Dedifferentiated amniotic fluid mesenchymal stem cell (primary cell): ENCODE results near the gene PLD6.
"Not testable (repeated sequence)": the region's sequence is repeated elsewhere in the genome, so short reads cannot be mapped to it uniquely, and the experiment has no call there.

Source experiments
- DNase-seq: peaks from one replicate; pipeline ENCODE4 v3.0.0-alpha.2; 2016; ENCODE audit errors: extremely low spot score

Gene PLD6

DNA sequence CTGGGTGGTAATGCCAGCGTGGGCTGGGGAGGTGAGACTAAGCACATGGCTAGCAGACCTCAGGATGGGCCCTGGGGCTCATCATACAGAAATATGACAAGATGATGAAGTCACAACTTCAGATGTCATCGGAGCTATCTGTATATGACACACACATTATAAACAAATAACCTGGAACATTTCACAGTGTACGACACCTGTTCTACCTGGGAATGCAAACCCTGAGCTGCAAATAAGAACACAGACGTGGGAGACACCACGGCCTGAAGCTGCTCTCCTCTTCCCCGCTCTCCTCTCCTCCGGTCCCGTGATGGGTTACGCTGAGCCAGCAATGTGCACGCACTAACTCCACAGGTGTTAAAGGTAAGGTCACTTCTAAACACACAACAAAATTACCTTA lies 4.9 kb downstream of the PLD6 start:
- no peak for DNase-seq

DNA sequence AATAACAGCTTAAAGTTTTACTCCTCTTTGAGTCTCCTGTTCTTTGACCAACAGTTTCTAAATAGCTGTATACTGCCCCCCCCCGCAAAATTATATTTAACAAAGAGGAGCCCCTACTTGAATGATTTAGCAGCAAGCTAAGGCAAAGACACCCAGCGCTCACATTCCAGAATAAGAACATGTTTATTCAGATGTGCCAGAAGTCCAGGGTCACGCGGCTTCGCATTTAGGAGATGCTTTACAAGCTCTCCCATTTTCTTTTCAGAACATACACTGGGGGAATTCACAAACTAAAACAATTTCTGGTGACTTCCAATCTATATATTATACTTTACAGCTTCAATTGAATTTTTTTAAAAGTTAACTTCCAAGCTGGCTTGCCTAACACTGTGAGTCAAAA lies 5.3 kb downstream of the PLD6 start:
- no peak for DNase-seq

DNA sequence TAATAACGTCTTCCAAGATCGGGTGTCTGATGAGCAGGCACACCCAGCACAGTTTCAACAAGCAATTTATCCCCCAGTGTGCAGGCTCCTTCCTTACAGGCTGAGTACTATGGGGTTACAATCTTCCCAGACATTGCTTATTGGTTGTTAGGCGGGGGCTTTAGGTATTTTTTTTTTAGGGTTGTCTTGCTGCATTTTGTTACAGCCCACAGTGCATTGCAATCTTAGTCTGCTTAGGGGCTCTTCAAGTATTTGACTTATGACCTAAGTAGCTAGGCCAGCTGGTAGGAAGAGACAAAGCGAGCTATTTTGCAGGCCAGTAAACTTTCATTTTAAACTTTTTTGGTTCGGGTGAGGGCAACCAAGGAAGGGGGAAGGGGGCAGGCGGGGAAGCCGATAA lies 5.8 kb downstream of the PLD6 start:
- DNase-seq: no peak

DNA sequence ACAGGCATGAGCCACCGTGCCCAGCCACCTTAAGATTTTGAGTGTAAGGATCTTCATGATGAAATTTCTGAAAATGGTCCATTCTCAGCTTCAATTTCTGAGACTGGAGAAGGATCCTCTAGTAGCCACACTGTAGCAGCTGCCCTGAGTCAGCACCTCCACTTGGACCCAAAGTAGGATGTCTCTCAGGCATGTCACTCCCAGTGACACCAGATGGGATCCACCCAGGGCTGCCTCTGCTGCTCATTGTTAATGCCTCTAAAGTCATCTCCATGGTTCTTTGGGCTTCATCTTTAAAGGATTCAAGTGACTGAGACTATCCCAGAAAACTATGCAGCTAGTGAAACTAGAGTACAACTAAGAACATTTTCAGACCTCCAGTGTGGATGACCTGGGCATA lies 7.9 kb downstream of the PLD6 start:
- no peak for DNase-seq

DNA sequence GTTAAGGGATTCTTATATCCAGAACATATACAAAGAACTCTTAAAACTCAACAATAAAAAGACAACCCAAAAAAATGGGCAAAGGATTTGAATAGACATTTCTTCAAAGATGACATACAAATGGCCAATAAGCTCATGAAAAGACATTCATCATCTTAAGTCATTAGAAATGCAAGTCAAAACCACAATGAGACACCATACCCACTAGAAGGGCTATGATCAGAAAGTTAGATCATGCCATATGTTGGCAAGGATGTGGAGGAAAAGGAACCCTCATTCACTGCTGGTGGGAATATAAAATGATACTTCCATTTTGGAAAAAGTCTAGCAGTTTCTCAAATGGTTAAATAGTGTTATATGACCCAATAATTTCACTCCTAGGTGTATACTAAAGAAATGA lies 9.4 kb downstream of the PLD6 start:
- no peak for DNase-seq

DNA sequence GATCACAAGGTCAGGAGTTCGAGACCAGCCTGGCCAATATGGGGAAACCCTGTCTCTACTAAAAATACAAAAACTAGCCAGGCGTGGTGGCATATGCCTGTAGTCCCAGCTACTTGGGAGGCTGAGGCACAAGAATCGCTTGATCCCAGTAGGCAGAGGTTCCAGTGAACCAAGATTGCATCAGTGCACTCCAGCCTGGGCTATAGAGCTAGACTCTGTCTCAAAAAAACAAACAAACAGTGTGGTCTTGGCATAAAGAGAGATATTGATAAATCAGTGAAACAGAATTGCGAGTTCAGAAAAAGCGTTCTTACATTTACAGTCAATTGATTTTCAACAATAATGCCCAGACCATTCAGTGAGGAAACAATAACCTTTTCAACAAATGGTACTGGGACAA lies 10.7 kb downstream of the PLD6 start:
- DNase-seq: not testable (repeated sequence)

DNA sequence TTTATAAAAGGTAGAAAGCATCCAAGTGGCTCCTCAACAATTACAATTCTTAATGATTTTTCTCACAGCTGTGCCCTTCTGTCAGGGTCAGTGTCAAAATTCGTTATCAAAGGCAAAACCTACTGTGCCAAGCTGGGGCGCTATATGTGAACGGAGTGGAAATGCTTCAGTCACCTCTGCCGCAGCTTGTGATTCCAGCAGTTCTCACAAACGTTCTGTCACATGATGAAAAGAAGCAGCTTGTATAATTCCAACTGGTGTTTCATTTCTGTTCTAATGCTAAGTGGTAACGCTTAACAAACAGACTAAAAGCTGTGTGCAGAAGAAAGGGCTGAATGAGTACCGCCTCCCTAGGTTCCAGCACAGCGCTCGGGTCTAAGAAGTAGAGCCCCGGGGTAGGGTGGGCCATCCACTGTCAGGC lies 14.2 kb downstream of the PLD6 start:
- DNase-seq: no peak

DNA sequence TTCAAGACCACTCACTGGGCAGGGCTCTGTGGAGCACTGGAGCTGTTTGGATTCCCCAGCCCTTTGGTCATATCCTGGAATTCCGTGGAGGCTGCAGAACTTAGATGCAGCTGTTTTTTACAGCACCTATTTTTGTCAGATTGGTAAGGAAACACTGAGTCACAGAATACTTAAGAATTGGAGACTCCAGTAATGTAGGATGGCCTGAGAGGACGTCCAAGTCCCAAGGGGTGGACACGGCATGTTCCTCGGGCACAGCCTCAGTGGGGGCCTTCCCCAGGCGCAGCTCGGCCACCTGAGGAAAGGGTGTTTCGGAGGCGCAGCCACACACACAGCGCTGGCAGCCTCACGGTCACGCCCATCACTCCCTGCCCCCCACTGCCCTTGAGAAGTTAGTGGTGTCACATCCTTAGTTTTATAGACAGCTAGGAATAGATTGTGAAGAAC lies 14.8 kb downstream of the PLD6 start:
- peak; percentile 62 for DNase-seq

DNA sequence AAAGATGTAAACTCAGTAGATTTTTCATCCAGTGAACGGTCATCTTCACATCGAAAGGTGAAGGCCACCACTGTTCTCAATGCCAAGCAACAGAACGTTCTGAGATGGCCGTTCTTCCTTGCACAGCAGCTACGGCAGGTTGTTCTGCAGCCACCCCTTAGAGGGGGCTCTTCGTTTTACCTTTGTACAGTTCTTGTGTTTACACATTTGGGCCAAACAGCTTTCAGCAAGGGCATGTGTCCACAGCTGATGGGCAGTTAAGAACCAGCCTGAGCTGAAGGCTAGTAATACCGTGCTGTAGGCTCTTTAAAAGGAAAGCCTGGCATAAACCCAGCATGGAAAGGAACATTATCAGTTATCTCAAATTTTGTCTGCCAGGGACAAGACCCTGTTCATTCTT lies 15.9 kb downstream of the PLD6 start:
- DNase-seq: no peak

DNA sequence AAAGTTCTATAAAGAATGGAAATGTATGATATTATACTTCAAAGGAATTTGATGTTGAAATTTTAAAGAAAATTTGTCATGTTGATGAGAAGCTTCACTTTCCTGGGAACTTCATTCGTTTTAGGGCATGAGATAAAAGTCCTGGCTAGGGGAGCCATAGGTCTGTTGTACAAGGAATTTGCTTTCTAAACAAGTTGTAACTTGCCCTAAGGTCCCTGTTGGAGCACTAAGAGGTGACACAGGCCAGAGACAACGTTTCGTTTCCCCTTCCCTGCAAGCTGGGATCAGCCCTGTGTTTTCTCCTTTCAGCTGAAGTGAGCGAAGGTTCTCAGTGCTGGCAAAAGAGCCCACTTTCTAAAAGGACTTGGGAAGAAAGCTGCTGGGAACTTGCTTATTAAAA lies 16.6 kb downstream of the PLD6 start:
- DNase-seq: no peak

DNA sequence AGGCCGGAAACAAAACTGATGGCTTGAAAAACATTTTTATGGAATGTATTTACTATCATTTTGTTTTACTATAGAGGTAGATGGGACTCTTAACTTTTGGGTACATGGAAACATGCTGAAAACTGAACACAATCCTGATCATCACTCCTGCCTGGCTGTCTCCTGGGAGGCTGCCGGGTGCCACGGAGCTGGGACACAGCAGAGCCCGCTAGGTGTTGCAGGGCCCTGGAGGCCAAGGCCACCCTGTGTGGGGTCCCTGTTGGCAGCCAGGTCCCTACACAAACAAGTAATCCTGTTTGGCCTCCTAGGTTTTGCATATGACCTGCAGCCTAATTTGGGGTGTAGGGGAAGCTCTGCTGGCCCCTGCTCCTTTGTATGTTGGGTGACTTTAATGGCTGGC lies 17.5 kb downstream of the PLD6 start:
- no peak for DNase-seq

DNA sequence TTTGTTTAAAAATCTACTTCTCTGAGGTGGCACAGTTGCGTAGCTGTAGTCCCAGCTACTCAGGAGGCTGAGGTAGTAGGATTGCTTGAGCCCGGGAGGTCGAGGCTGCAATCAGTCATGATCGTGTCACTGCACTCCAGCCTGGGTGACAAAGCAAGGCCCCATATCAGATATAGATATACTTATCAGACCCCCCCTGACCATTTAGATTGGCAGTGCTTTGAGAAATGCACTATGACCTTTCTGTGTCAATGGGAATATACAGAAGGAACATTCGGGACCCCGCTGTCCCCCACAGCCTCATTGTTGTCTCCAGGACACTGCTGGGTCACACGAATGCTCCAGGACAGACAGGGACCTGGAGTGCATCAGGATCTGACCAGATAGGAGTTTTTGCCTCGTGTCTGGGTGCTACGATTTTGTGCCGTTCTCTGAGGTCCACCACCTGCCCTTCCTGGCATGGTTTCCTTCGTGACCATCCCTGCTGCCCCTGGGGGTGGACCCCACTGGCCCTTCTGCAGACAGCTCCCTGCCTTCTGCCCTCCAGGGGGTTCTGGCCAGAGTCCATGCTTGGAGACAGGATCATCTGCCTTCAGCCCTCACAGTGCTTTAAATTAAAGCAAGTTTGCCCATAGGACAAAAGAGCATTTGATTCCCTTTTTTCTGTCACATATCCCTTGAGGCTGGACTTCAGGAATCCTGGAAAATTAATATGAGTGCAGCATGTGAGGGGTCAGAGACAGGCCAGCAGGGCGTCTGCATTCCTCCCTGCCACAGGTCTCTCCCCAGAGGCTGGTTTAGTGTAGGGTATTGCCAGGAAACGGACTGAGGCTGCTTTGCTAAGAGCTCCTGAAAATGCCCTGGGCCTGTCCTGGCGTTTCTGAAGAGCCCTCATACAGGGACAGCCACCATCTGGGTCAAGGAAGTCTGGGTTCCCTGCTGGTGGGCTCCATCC lies 19.3 kb downstream of the PLD6 start:
- no peak for DNase-seq

DNA sequence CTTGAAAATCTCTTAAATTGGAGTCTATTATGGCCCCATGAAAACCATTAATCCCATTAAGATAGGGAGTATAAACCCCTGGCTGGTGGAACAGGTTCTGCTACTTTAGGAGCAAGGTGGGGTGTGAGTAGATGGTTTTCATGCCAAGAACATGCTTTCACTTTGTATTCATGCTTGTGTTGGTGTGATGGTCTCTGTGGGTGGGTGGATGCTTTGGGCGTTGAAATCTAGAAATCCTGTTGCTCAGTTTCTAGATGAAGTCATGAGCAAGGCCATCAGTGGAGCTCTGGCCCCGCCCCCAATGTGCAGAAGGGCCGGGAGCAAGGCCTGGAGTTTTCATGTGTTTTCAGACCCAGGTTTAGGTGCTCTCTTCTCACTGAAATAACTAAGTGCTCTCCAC lies 20.1 kb downstream of the PLD6 start:
- no peak for DNase-seq

DNA sequence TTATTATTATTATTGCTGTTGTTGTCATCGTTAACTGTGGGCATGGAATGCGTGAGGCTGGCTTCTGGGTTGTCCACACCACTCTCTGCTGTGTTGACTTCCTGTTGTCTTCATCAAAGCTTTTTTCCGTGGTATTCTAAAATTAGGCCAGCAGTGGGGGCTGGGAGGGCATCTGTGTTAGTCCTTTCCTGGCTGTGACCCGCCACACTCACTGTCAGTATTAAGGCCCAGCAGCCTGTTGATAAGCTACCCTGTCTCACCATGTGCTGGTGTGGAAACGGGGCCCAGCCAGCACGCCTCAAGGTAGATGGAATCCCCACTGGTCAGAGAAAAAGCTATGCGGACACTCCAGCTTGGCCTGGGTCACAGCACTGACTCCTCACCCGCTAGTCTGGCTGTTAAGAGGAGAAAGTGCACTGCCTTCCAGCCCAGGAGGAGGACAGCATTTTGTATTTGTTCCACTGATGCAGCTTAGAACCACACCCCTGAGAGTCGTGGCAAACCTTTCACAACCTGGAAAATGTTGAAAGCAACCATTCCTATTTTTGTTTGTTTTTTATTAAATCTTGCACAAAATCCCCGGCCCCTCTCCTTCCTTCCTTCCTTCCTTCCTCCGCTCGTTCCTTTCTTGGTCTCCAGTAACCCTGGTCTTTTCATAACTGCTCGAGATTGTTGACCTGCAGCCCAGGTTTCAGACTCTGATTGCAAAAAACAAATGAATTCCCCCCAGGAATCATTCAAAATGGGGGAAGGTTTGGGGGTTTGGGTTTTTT lies 21.0 kb downstream of the PLD6 start:
- not testable (repeated sequence) for DNase-seq

DNA sequence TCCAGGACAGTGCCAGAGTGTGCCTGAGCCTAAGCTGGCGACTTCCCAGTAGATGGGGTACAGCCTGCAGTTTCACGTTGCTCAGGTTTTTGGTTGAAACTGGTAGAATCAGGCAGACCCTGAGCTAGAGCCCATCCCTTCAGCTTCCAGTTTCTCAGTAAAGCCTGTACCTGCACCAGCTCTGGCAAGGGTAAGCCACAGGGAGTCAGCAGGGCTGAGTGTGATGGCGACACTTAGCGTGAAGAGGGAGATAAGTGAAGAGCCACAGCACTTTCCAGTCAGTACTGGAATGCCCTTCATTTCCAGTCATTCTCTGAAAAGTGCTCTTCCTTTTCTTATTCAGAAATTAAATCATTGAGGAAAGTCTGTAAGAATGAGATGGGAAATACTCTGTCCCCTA lies 22.4 kb downstream of the PLD6 start:
- DNase-seq: no peak

DNA sequence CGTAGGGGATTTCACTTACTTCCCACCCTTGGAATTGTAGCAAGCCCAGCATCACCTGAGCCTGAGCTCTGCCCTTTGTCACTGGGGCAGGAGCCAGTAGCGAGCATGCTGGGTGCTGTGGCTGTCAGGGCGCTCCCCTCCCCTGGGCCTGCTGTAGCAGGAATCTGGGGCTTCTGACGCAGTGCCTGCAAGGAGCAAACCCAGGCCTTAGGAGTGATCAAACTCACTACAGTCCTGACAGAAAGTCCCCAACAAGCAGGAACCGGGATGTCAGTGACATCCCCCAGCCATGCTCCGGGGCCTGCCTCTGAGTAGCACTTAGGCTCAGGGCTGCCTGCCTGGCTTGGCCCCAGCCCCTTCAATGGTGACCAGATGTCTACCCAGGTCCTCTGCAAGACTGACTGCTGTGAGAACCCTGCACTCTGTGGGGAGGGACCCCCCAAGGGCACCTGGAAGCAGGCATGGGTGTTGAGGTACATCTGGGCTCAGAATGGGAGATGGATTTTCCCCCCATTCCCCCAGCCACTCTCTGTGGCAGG lies 23.5 kb downstream of the PLD6 start:
- DNase-seq: no peak

DNA sequence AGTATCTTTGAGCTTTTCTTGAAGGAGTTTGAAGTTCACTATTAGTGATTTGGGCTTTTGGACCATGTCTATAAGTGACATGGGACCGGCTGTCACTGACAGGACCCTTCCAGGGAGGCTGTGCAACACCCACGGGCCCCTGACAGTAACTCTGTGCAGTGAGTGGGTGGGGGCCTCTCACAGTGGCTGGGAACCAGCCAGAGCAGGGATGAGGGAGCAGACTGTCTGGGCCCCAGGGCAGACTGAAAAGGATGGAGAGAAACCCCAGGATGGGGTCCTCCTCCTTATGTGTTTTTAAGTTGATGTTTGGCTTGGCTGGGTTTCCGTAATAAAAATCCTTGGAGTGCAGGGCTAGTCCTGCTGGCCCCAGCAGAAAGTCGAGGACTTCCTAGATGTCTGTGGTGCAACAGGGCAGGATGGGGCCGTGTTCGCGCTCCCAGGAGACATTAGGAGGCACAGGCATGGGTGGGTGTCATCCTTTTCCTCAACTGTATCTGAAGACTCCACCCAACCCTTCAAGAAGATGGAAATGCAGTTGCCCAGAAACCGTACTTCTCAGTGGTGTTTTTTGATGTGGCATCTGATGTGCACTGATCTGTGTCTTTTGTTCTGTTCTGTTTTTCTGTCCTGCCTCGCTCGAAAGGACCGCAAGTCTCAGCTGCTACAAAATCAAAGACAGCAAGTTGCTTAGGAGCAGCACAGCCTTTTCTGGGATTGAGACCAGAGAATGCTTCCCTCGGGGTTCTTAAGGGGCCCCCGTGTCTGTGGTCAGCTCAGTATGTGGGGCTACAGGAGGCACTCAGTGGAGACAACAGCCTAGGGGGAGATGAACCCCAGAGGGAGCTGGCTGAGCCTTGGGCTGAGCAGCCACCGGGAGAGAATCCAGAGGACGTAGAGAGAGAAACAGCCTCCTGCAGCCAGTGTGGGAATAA lies 24.2 kb downstream of the PLD6 start:
- DNase-seq: no peak

DNA sequence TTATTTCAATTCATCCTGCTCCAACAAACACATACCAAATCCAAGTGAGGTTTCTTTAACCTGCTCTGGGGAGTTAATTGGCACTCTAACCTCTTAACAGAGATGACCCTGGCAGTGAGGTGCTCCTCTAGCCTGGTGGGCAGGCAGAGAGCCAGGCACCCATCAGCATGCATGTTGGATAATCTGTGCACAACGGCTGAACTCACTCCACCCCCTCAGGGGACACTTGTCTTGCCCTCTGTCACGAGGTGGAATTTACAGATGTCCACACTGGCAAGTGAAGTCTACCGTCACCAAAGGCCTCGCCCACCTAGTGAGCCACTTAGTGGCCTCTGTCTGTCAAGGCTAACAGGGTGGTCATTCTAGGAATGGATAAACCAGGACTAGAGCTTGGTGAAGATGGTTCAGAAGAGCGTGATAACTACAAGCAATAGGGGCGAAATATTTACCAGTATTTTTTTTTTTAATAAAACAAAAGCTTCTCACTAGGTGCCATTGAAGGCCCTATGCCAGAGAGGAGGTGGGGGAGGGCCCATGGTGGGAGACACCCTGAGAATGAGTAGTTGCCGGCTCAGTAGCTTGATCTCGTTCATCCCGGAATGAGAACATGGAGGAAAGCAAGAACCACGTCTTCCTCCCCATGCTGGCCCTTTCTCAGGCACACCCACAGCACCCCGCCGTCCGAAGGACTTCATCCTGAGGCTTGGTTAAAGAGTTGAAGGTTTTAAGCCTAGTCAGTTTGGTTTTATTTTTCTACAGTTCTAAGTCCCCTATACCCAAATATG lies 25.2 kb downstream of the PLD6 start:
- DNase-seq: no peak

DNA sequence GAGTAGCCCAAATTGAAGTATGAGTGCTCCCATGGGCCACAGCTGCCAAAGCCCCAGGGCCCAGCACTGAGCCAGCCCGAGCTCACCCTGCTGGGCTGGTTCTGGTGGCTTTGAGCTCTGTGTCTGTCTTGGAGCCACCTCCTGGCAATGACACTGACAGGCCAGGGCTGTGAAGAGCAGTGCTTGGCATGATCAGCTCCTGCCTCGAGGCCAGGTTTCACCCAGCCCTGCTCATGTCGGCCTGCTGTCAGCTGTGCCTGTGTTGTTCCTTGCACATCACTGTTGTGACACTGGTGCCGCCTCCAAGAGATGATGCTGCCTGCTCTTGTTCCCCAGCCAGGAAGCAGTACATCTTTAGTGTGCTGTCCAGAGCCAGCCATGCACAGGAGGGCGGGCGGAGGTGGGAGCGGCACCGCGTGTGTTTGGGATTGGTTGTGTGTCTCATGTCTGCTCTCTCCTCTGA lies 26.0 kb downstream of the PLD6 start:
- DNase-seq: no peak

DNA sequence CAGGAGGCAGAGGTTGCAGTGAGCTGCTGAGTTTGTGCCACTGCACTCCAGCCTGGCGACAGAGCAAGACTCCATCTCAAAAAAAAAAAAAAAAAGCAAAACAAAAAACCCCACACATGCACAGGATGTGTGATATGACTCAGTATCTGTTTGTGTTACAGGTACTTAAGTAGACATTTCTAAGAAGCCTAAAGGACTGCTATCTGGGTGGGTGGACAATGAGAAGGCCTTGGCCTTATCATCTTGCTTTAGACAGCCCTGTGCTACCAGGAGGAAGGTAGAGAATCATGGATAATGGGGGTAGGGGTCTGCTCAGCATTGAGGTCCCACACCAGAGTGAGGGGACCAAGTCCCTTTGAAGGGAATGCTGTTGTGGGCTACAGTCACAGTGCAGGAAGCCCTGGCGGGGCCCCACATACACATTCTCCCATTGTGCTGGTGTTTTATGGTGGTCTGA lies 26.7 kb downstream of the PLD6 start:
- no peak for DNase-seq

DNA sequence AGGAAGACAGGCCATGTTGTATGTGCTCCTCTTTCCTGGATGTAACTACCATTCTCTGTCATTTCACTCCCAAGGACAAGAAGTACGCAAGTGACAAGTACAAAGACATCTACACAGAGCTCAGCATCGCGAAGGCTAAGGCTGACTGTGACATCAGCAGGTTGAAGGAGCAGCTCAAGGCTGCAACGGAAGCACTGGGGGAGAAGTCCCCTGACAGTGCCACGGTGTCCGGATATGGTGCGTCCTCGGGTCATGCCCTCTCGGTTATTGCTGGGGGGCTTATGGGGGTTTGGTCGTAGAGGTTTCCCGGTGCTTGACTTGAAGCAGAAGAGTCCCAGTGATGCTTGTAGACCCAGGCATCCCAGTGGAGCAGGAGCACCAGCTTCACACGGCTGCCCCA lies 29.0 kb downstream of the PLD6 start:
- no peak for DNase-seq
